ENCODE data around the gene CDH23. TPM values are rescaled to one million over a fixed set of nuclear protein-coding genes. Genes with fewer than 3 reads are reported as not detected.

CDH23 gene
- total RNA-seq, 4 donors from 2014 or later: 2.9 to 16.1 (median 5.9) TPM

- in situ Hi-C loops (cut with MboI; ENCODE audit: low pct_ligation_motif_present in 1 of 4, low pct_unique_long_range_greater_than_20kb in 1 of 4, low sequenced_read_pairs in 3 of 4): no loop called here
- no peak overlapping the region for H3K27ac ChIP-seq
- no peaks in the 10 kb centered on the region for H3K36me3 ChIP-seq
- 87% methylated on average over 16 of the region's 16 CpGs; no CpG with 5 or more reads in 1 of the 2 donors for WGBS, 2 donors (ENCODE audit: low coverage in 1 of 2)
- no peak for DNase-seq
- no peak overlapping the region for H3K4me3 ChIP-seq
- no peaks in the 10 kb centered on the region for H3K9me3 ChIP-seq
- intact Hi-C loops (cut with DNase I; ENCODE audit: low total_unique reads): no loop called here
- no peaks in the 10 kb centered on the region for H3K27me3 ChIP-seq
- H3K4me1 ChIP-seq: no peaks in the 10 kb centered on the region
- TF ChIP-seq CTCF (IDR thresholded peaks at IDR 0.05) (no peak), EP300 (IDR thresholded peaks at IDR 0.05; ENCODE audit: low read depth) (no peak), POLR2AphosphoS5 (IDR thresholded peaks at IDR 0.05) (no peak), POLR2A (IDR thresholded peaks at IDR 0.05) (no peak)
These were observed 275.6 kb downstream of the CDH23 start for GRCh38 chr10:71671994-71672946.

GRCh38 chr10:71675295-71675970, 278.7 kb downstream of the CDH23 start:
- Histone ChIP-seq H3K4me1 (no peaks in the 10 kb centered on the region), H3K9me3 (no peaks in the 10 kb centered on the region), H3K36me3 (no peaks in the 10 kb centered on the region), H3K4me3 (no peak overlapping the region), H3K27ac (no peak overlapping the region), H3K27me3 (no peaks in the 10 kb centered on the region)
- TF ChIP-seq POLR2A (IDR thresholded peaks at IDR 0.05) (no peak), CTCF (IDR thresholded peaks at IDR 0.05) (no peak), POLR2AphosphoS5 (IDR thresholded peaks at IDR 0.05) (no peak)
- DNase-seq: no peak
- intact Hi-C loops (cut with DNase I; ENCODE audit: low total_unique reads): no loop called here
- WGBS, 2 donors (ENCODE audit: low coverage in 1 of 2): 88 to 94% methylated on average over 2 to 6 of the region's 6 CpGs
- in situ Hi-C loops (cut with MboI; ENCODE audit: low pct_ligation_motif_present in 1 of 4, low pct_unique_long_range_greater_than_20kb in 1 of 4, low sequenced_read_pairs in 3 of 4): no loop called here

- no peak for TF ChIP-seq POLR2A (IDR thresholded peaks at IDR 0.05)
- TF ChIP-seq EP300 (IDR thresholded peaks at IDR 0.05; ENCODE audit: low read depth): no peak
- TF ChIP-seq POLR2AphosphoS5 (IDR thresholded peaks at IDR 0.05): no peak
- no peak for TF ChIP-seq CTCF (IDR thresholded peaks at IDR 0.05)
- intact Hi-C loops (cut with DNase I; ENCODE audit: low total_unique reads) (no loop called here), in situ Hi-C loops (cut with MboI; ENCODE audit: low pct_ligation_motif_present in 1 of 4, low pct_unique_long_range_greater_than_20kb in 1 of 4, low sequenced_read_pairs in 3 of 4) (no loop called here)
- no peak overlapping the region for H3K27ac ChIP-seq
- H3K4me3 ChIP-seq: no peak overlapping the region
- no peaks in the 10 kb centered on the region for H3K9me3 ChIP-seq
- H3K36me3 ChIP-seq: no peaks in the 10 kb centered on the region
- 90 to 94% methylated on average over 4 to 17 of the region's 17 CpGs for WGBS, 2 donors (ENCODE audit: low coverage in 1 of 2)
- DNase-seq: no peak
- no peaks in the 10 kb centered on the region for H3K27me3 ChIP-seq
- no peaks in the 10 kb centered on the region for H3K4me1 ChIP-seq
These were observed 280.5 kb downstream of the CDH23 start for GRCh38 chr10:71677261-71677660.

GRCh38 chr10:71678057-71678805, 281.5 kb downstream of the CDH23 start:
- Histone ChIP-seq H3K27ac (no peak overlapping the region), H3K36me3 (no peaks in the 10 kb centered on the region), H3K27me3 (no peaks in the 10 kb centered on the region), H3K4me3 (no peak overlapping the region), H3K9me3 (no peaks in the 10 kb centered on the region), H3K4me1 (no peaks in the 10 kb centered on the region)
- in situ Hi-C loops (cut with MboI; ENCODE audit: low pct_ligation_motif_present in 1 of 4, low pct_unique_long_range_greater_than_20kb in 1 of 4, low sequenced_read_pairs in 3 of 4): no loop called here
- intact Hi-C loops (cut with DNase I; ENCODE audit: low total_unique reads): no loop called here
- 79 to 100% methylated on average over 3 to 10 of the region's 10 CpGs for WGBS, 2 donors (ENCODE audit: low coverage in 1 of 2)
- TF ChIP-seq EP300 (IDR thresholded peaks at IDR 0.05; ENCODE audit: low read depth) (no peak), POLR2A (IDR thresholded peaks at IDR 0.05) (no peak), POLR2AphosphoS5 (IDR thresholded peaks at IDR 0.05) (no peak), CTCF (IDR thresholded peaks at IDR 0.05) (no peak)
- DNase-seq: no peak

All from transverse colon (tissue), 4 donors.